HEK293 (cell line): ENCODE measurements around the gene ITGA4.

Source experiments
- CTCF ChIA-PET: fragments of 350-600 bp; formaldehyde crosslinking; extraction: SDS; loops from one replicate; lab custom pipeline; 2021; ENCODE audit warnings: antibody characterized with exemption; lab: Yijun Ruan, JAX
- POLR2A ChIA-PET: fragments of 300-600 bp; formaldehyde crosslinking; extraction: SDS; loops from one replicate; lab custom pipeline; 2020; ENCODE audit warnings: antibody characterized with exemption, inconsistent platforms; lab: Yijun Ruan, JAX
- H3K27ac ChIP-seq: fragments of 200-500 bp; sonication (Bioruptor generic); 2 replicates; pipeline ENCODE4 v1.5.1; 2014; ENCODE audit warnings: low read depth, low read length, control low read depth, inconsistent platforms; ENCODE audit errors: extremely low read depth
- H3K36me3 ChIP-seq, 2 experiments: fragments of 200-500 bp in 1 of 2; sonication (Bioruptor generic) in 1 of 2; 1 replicate in 1 of 2; 2 replicates in 1 of 2; pipeline ENCODE4 v1.5.1; 2014 to 2017; ENCODE audit warnings: inconsistent platforms in 2 of 2, low read length in 2 of 2; ENCODE audit not compliant: control insufficient read depth in 2 of 2, insufficient read depth in 1 of 2
- H3K4me1 ChIP-seq: fragments of 200-500 bp; sonication (Bioruptor generic); 2 replicates; pipeline ENCODE4 v1.5.1; 2014; ENCODE audit warnings: mild to moderate bottlenecking, low read length, inconsistent platforms; ENCODE audit not compliant: control insufficient read depth, insufficient read depth
- H3K4me3 ChIP-seq: 2 replicates; pipeline ENCODE4 v1.5.1; 2011; ENCODE audit warnings: low read depth, mild to moderate bottlenecking, control low read depth, low read length, moderate library complexity
- H3K9me3 ChIP-seq: fragments of 200-500 bp; sonication (Bioruptor generic); 2 replicates; pipeline ENCODE4 v1.5.1; 2014; ENCODE audit warnings: low read depth, low read length, inconsistent platforms; ENCODE audit not compliant: control insufficient read depth, insufficient read depth
- CTCF ChIP-seq: fragments of 450-650 bp; formaldehyde crosslinking; IDR thresholded peaks from 2 replicates; pipeline ENCODE4 v1.5.1; 2016; ENCODE audit warnings: missing biosample characterization, missing genetic modification characterization
- FEZF1 ChIP-seq: fragments of 450-650 bp; formaldehyde crosslinking; IDR thresholded peaks from 2 replicates; pipeline ENCODE4 v1.5.1; 2016; ENCODE audit warnings: missing biosample characterization, missing genetic modification characterization
- HIC1 ChIP-seq: fragments of 450-650 bp; formaldehyde crosslinking; IDR thresholded peaks from 2 replicates; pipeline ENCODE4 v1.5.1; 2016; ENCODE audit warnings: missing biosample characterization, missing genetic modification characterization
- SETDB1 ChIP-seq: IDR thresholded peaks from one replicate; pipeline ENCODE4 v1.6.1; 2017; ENCODE audit warnings: mild to moderate bottlenecking, low read length, moderate library complexity, mixed read lengths; ENCODE audit not compliant: insufficient read length
- SP2 ChIP-seq: fragments of 450-650 bp; formaldehyde crosslinking; IDR thresholded peaks from 2 replicates; pipeline ENCODE4 v1.5.1; 2016; ENCODE audit warnings: missing biosample characterization, missing genetic modification characterization
- YY1 ChIP-seq: fragments of 450-650 bp; formaldehyde crosslinking; IDR thresholded peaks from 2 replicates; pipeline ENCODE4 v1.5.1; 2018; ENCODE audit warnings: missing biosample characterization, missing genetic modification characterization
- ZBTB26 ChIP-seq: fragments of 450-650 bp; formaldehyde crosslinking; optimal IDR thresholded peaks from 2 replicates; pipeline ENCODE3; 2016; ENCODE audit warnings: missing biosample characterization, mild to moderate bottlenecking, missing genetic modification characterization
- ZNF221 ChIP-seq: fragments of 450-650 bp; formaldehyde crosslinking; IDR thresholded peaks from 2 replicates; pipeline ENCODE4 v1.5.1; 2017; ENCODE audit warnings: missing biosample characterization, missing genetic modification characterization, borderline replicate concordance
- ZNF280C ChIP-seq: fragments of 450-650 bp; formaldehyde crosslinking; IDR thresholded peaks from 2 replicates; pipeline ENCODE4 v1.5.1; 2016; ENCODE audit warnings: missing biosample characterization, missing genetic modification characterization
- ZNF530 ChIP-seq: fragments of 450-650 bp; formaldehyde crosslinking; IDR thresholded peaks from 2 replicates; pipeline ENCODE4 v1.5.1; 2016; ENCODE audit warnings: low read depth, missing biosample characterization, missing genetic modification characterization
- ZNF580 ChIP-seq: fragments of 450-650 bp; formaldehyde crosslinking; IDR thresholded peaks from 2 replicates; pipeline ENCODE4 v1.5.1; 2016; ENCODE audit warnings: missing biosample characterization, missing genetic modification characterization
- ZNF654 ChIP-seq: fragments of 450-650 bp; formaldehyde crosslinking; IDR thresholded peaks from 2 replicates; pipeline ENCODE4 v1.5.1; 2016; ENCODE audit warnings: low read depth, missing biosample characterization, missing genetic modification characterization
- ZNF692 ChIP-seq: fragments of 450-650 bp; formaldehyde crosslinking; IDR thresholded peaks from 2 replicates; pipeline ENCODE4 v1.5.1; 2016; ENCODE audit warnings: missing biosample characterization, missing genetic modification characterization
- ZNF791 ChIP-seq: fragments of 450-650 bp; formaldehyde crosslinking; IDR thresholded peaks from 2 replicates; pipeline ENCODE4 v1.5.1; 2016; ENCODE audit warnings: missing biosample characterization, missing genetic modification characterization
- ZNF843 ChIP-seq: fragments of 450-650 bp; formaldehyde crosslinking; IDR thresholded peaks from 2 replicates; pipeline ENCODE4 v1.5.1; 2016; ENCODE audit warnings: missing biosample characterization, missing genetic modification characterization

Gene ITGA4

GRCh38 chr2:181570059-181570458, 112.9 kb downstream of the ITGA4 start (continued):
- no peak for TF ChIP-seq ZNF280C
- TF ChIP-seq ZNF580 (tag by site-specific recombination) = no peak
- TF ChIP-seq YY1 = no peak

- H3K4me1 ChIP-seq = peaks cover 14% of the 10 kb centered on the region
- no peak overlapping the region for H3K4me3 ChIP-seq
- H3K36me3 ChIP-seq = no peaks in the 10 kb centered on the region
- POLR2A ChIA-PET = no interaction called here
- TF ChIP-seq ZNF530 (tag by site-specific recombination) = no peak
- CTCF ChIA-PET = interaction anchor here (1.2 to 4.0 kb wide), 4 partner anchors 9 to 506 kb away, joined by 4 to 98 read pairs (median 4); no protein-coding TSS in a partner anchor
- no peaks in the 10 kb centered on the region for H3K9me3 ChIP-seq
- H3K27ac ChIP-seq = no peak overlapping the region
Measured at GRCh38 chr2:181570833-181571661, 113.9 kb downstream of the ITGA4 start.

GRCh38 chr2:181573140-181573736, 116.1 kb downstream of the ITGA4 start:
- peaks cover 14% of the 10 kb centered on the region for H3K4me1 ChIP-seq
- POLR2A ChIA-PET = no interaction called here
- no peaks in the 10 kb centered on the region for H3K36me3 ChIP-seq
- H3K9me3 ChIP-seq = no peaks in the 10 kb centered on the region
- no peak overlapping the region for H3K27ac ChIP-seq
- H3K4me3 ChIP-seq = no peak overlapping the region
- TF ChIP-seq ZNF654 (tag by site-specific recombination) (peak; percentile 31), SETDB1 (no peak), ZBTB26 (tag by site-specific recombination) (no peak), CTCF (tag by site-specific recombination) (peak; percentile 28; the same call in 1 of the 2 replicates)
- TF ChIP-seq, all 188 proteins: peak for 2
- CTCF ChIA-PET = interaction anchor here (0.6 to 4.0 kb wide), 22 partner anchors 9 to 487 kb away, joined by 3 to 98 read pairs (median 4); partner anchors contain the start of gene NEUROD1

- ChIA-PET POLR2A (no interaction called here), CTCF (interaction anchor here (0.7 to 4.0 kb wide), 5 partner anchors 16 to 470 kb away, joined by 3 to 98 read pairs (median 3); no protein-coding TSS in a partner anchor)
- no peak overlapping the region for H3K27ac ChIP-seq
- TF ChIP-seq ZNF221 (tag by site-specific recombination) (no peak), ZNF791 (tag by site-specific recombination) (no peak), ZNF843 (peak; percentile 87), YY1 (no peak), SP2 (tag by site-specific recombination) (no peak), ZNF692 (tag by site-specific recombination) (no peak), HIC1 (0 out of 2 replicates have a peak, but pooled peaks have one; percentile 34), FEZF1 (peak; percentile 86)
Measured at GRCh38 chr2:181574321-181574720, 117.1 kb downstream of the ITGA4 start.

More at GRCh38 chr2:181574321-181574720, 117.1 kb downstream of the ITGA4 start:
- Histone ChIP-seq H3K4me1 (peaks cover 14% of the 10 kb centered on the region), H3K4me3 (no peak overlapping the region), H3K36me3 (no peaks in the 10 kb centered on the region), H3K9me3 (no peaks in the 10 kb centered on the region)
